ENCODE data around the gene C5orf58.
"Not testable (repeated sequence)": the region's sequence is repeated elsewhere in the genome, so short reads cannot be mapped to it uniquely, and the experiment has no call there.

The C5orf58 gene

DNA sequence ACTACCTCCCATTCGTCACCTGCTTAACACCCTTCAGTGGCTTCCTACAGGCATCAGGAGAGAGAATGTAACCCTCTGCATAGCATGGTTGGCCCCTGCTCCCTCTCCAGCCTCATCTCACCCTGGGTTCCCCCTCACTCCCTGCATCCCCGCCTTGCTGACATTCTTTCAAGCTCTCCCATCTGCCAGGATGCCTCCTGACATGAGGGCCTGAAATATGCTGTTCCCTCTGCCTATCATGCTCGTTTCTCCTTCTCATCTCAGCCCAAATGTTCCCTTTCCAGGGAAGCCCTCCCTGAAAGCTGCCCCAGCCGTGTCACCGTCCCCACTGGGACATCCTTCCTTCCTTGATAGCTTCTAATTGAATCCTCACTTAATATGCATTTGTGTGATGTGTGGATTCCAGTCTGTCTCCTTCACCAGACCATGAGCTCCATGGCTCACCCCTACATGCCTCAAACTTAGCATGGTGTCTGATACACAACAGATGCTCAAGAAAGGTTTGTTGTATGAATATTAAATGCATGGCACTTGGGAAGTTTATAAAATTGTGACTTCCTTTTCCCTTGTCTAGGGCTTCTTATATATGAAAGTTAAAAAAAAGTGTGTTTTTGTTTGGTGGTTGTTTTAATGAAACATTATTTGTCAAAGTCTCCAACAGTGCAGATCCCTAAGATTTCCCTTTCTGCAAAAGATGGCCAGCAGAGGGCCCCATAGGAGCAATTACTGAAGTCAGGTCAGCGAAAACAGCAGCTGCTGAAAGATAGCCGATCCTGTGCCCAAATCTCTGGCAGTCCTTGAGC, 7.3 kb upstream of the C5orf58 start:
- peak; percentile 90 for DNase-seq

DNA sequence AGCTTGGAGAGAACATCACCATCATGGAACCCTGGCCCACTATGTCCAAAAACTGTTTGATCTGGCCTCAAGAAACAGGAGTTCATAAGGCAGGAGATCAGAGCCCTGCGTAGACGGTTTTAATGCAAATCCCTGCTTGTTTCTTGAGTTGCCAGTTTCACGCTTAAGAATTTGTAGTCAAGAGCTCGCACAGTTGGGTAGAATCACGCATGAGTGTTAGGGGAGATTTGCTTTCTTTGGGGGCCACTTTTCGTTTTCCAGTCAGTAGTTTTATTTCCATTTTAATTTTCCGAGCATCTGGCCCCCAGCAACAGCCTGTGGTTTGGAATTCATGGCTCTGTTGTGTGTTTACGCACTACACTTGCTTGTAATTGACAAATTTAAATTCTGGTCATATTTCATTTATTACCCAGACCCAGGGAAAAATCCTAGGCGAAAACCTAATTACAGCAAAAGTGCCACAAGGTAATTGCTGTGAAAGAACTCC, 6.6 kb upstream of the C5orf58 start:
- DNase-seq = no peak

DNA sequence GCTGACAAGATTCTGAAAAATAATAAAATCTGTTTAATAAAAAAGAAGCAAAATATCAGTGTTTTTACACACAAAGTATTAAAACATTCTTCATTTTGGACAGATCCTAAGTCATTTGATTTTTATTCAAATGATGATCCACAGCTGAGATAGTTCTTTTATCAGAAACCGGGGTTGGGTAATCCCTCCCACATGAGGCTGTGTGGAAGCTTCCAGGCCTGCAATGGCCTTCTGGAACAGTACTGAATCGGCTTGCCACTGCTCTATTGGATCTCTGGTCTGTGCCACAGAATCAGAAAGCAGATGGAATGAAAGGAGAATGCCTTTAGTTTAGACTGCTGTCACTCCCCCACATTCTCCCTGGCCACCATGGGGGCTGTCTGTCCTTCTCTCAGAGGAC, 6.1 kb upstream of the C5orf58 start:
- no peak for DNase-seq

DNA sequence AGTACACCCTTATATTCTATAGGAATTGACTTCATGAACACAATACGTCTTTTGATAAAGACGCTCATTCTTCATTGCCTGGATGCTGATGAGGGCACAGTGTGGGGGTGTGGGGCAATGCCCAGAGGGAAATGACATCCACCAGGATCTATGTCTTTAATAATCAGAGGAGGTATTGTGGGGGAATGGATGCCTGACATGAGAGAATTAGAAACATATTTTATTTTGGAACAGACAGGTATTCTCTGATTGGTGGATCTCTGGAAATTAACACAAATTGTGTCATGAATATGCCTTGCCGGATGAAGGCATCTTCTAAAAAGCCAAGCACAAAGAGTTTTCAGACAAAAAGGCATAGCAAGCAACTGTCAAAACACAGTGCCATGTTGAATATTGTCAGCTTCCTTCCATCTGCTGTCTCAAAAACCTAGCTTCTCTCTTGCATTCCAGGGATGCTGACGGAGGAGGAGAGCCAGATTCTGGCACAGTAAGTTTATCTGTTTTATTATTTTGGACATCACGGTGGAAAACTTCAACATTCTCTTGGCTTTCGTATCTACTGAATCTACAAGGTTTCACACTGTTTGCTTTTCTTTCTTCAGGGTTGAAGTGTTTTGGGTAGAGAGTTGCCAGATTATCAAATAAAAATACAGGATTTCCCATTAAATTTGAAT, 3.9 kb upstream of the C5orf58 start:
- DNase-seq = no peak

DNA sequence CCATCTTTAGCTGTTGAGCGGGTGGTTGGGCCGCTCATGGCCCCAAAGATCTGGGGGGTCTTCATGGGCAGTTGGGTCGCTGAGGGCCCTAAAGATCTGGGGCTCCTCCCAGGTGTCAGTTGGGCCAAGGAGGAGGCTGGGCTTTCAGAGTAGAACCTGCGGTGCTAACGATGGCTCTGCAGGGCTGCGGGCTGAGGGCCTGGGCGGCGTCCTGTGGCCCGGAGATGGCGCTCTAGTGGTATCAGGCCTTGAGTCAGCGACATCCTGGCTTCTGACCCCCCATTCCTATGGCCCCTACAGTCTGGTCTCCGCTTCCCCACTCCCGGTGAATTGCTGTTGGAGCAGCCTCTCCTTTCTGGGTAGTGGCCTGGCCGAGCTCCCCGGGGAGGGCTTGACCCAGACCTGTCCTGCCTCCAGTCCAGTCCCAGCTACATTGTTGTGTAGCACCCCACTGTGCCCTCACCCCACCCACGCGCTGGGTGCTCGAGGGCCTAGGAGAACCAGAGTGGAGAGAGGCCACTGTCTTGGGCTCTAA, 640 bp downstream of the C5orf58 start:
- DNase-seq = no peak

DNA sequence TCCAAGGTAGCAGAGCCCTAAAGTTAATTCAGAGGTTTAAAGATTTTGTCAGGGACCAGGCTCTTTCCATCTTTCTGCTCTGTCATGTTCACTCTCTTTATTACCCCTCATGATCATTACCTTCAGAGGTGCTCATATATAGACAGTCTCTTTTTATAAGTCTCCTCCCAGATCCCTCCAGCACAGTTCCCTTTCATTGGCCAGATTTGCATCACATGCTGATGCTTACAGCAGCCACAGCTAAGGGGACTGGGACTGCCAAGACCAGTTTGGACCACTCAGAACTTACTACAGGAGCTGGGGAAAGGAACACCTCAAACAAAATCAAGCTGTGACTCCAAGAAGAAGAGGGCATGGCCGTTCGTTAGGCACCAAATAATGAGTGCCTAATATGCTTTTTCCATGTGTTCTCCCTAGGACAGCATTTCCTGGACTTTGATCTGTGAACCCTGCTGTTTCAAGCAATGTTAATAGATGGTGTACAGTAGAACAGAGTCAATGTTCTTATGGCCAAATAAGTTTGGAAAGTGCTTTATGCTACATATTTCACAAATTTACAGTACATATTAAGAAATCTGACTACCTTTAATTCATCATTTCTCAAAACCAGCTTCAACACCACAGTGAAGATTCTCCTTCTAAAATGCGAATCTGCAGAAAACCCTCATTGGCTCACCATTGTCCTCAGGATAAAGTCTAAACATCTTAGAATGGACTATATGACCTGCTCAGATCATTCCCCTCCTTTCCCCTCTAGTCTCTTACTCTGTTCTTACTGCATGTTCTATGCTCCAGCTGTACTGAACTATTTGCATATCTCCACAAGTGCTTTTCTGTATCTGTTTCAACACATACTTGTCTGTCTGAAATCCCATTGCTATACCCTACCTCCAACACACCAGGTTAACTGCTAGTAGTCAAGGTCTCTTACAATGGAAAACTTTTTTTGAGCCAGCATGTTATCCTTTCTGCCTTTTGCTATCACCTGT, 3.4 kb downstream of the C5orf58 start:
- DNase-seq = no peak

DNA sequence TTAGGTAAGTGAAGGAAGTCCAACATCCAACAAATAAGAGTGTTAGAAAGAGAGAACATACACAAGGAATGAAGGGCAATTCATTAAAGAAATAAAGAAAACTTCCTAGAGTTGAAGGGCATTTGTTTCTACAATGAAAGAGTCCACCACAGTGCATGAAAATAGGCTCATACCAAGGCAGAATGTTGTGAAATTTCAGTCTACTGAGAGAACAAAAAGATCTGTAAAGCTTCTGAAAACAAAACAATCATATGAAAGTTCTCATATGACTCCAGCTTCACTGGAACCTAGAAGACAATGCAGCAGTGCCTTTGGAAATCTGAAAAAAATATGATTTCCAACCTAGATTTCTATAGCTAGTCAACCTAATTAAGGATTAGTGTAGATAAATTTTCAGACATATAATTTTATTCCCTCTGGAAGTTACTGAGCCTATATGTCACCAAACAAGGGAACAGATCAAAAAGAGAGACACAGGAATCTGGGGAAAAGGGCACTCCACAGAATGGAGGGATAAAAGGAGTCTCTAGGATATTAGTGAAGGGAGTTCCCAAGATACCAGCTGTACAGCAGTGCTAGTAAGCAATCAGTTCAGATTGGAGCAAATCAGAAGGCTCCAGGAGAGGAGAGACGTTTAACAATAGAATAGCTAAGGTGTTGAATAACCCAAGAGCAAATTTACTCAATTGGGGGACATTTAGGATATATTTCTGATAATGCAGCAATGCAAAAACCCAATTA, 5.8 kb downstream of the C5orf58 start:
- DNase-seq = no peak

DNA sequence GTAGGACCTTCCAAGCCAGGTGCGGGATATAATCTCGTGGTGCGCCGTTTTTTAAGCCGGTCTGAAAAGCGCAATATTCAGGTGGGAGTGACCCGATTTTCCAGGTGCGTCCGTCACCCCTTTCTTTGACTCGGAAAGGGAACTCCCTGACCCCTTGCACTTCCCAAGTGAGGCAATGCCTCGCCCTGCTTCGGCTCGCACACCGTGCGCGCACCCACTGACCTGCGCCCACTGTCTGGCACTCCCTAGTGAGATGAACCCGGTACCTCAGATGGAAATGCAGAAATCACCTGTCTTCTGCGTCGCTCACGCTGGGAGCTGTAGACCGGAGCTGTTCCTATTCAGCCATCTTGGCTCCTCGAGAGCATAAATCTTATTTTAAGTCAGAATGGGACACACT, 12.7 kb downstream of the C5orf58 start:
- DNase-seq = not testable (repeated sequence)

DNA sequence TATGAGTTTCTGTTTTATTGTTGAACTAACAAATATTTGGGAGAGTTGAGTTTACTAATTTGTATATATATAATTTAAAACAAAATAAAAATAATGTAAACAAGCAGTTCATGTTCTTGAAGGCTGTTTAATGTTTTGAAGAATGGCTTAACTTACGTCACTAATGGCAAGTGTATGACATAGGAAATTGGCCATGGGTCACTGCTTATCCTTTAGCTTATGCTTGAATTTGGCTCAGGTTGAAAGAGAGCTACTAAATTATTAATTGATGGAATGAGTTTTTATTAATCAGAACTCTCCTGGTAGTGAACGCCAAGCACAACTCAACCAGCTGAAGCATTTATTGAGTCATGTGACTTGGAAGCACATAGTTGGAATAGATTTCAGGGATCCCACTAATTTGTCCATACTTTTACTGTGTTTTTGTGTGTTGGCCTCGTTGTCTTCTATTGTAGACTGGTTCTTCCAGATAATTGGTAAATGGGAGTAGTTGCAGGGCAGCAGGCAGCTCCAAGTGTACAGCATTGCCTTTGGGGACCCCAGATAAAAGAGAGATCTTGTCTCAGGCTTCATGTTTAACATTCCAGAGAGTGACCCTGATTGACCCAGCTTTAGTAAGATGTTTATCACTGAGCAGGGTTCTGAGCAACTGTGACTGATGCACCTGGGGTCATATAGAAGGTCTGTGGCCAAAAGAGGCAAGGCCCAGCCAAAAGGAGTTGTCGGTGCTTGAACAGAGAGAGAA, 13.5 kb downstream of the C5orf58 start:
- DNase-seq = no peak

DNA sequence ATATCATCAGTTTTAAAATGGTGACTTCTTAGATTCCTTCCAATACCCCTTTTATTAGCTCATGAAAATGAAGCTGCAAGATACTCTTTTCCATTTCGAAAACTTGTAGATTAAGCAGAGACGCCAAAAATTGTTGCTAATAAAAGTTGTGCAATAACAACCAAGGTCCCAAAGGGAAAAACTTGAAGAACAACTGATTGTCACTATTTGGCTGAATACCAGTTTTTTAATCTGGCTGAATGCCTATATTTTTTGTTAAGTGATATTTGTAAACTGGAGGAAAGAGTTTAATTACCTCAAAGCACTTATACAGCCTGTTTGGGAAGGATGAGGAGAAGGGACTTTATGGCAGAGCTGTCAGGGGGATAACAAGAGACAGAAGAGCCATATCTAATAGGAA, 14.6 kb downstream of the C5orf58 start:
- DNase-seq = no peak

DNA sequence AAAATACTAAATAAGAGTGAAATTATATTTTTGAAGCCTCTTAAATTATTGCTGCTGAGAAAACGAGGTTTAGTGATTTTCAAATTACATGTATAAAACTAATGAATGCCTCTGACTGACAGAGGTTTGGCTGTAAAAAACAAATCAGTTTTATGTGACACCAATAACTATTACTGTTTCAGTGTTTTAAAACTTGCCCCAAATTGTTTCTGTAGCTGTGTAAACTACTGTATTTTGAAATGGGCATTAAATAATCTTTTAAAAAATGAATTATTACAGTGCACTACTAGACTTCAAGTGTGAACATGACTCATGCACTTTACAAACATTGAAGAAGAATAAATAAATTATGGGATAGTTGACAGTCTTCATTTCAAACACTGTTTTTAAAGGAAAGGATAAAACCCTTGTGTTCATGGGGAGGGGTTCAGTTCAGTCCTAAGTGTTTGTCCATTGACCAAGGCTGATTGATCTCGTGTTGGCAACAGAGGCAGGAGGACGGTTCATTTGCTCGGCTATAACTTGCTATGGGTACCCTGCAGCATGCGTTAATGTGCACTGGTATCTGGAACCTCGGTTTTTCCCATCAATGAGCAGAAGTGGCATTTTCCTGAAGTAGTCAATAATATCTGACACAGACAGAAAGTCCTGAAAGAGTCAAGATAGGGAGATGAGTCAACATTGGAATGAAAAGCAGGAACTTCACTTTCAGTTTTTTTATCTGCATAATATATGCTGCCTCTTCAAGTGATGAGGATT, 15.6 kb downstream of the C5orf58 start:
- DNase-seq = no peak

DNA sequence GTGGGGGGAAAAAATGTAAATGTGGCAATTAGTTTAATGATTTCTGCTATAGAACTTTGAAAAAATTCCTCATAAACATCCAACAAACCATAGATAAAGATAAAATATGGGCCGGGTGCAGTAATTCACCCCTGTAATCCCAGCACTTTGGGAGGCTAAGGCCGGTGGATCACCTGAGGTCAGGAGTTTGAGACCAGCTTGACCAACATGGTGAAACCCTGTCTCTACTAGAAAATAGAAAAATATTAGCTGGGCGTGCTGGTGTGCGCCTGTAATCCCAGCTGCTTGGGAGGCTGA, 16.1 kb downstream of the C5orf58 start:
- not testable (repeated sequence) for DNase-seq

DNA sequence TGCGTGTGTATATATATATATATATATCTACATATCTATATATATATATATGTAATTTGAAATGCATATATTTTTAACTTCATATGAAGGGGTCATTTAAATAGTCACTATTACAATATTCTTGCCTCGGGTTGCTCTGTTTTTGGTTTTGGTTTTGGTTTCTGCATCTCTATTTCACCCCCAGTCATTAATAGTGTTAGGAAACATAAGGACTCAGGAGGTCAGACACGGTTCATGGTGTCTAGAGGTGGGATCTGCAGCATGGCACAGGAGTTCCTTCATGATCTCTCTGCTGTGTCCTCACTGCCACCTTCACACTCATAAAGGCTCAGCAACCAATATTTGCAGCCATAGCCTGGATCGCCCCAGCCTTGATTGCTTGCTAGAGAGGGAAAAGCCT, 16.6 kb downstream of the C5orf58 start:
- no peak for DNase-seq

DNA sequence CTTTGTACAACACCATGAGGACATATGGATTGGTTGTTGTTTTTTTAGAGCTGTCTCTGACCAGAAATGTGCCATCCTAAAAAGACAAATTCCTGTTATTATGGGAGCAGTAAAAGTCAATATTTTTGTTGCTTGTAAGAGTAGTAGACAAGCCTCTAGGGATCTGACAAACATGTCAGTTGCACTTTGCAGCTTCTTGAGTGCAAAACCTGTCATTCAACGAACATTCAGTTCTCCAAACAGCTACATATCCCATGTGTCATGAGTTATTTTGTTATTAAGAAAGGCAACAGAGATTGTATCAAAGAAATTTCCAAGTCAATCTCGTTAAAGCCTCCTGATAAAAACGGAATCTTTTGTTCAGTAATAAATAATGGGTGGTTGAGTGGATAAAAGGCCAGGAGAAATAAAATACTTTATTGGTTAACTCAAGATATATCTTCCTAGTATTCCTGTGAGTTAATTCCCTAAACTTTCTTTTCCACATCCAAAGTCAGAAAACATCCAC, 18.1 kb downstream of the C5orf58 start:
- DNase-seq = no peak

DNA sequence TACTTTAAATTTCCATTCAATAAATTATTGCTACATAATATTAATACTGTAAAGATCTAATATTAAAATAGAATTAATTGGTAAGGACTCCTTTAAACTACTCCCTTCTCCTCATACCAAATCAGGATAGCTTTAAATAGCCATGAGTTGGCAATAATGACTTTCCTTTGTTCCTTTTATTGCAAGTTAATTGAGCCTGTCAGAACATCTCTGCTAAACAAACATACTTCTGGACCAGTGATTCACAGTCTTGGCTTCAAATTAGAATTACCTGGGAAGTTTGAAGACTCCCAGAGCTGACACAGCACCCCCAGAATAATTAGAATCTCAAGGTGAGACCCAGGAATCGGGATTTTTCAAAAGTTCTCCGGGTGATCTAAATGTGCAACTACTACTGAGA, 18.7 kb downstream of the C5orf58 start:
- DNase-seq = no peak

DNA sequence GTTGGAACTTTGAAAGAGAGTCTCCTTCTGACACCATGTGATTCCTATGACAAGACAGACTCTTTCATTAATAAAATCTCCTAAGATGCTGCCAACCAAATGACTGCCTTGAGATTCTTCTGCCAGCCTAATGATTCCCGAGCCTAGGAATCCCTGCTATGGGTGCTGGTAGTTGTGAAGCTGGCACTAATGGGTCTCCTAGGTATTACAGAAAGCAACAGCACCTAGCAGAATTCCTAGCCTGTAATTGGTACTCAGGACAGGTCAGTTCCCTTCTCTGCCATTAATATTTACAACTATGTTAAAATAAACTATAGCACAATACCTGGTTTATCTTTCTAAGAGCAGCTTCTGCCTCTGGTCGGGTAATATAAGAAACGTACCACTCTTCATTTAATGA, 19.3 kb downstream of the C5orf58 start:
- DNase-seq = no peak

DNA sequence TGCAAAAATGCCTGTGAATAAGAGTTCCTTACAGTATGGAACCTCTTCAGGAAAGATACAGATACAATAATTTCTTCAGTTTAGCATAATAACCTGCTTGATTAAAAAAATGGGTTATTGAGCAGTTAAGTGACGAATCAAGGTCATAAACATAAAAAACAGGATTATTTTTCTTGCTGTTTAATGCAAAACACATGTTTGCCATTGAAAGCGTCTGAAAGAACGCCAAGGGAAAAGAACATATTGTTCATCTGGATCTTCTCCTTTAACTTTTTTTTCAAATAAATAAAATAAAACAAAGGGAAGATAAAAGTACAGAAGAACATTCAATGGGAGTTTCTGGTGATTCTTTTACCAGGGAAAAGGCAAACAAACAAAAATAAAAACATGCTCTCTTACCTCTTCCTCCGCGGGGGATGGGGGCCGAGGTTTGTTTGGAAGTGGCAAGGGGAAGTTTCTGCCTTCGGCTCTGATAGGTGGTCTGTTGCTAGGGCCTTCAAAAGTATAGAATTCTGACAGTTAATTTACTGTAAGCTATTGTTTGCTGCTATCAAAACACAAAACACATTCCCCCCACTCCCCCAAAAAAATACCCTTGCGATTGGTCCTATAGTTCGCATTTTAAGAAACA, 20.1 kb downstream of the C5orf58 start:
- DNase-seq = no peak

DNA sequence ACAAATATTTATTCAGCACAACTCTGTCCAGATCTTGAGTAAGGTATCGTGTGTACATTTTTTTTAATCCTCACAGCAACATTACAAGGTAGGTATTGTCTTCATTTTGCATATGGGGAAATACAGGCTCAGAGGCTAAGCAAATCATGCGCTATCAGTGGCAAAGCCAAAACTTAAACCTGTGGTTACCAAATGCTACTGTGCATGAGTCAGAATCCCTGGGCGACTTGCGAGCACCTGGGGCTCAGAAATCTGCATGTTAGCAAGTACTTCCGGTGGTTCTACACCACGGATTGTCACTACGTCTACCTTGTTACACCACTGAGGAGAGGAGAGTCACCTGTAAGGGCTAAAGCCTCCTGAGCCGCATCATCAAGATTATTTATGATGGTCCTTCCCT, 21.3 kb downstream of the C5orf58 start:
- peak; percentile 87 for DNase-seq

DNA sequence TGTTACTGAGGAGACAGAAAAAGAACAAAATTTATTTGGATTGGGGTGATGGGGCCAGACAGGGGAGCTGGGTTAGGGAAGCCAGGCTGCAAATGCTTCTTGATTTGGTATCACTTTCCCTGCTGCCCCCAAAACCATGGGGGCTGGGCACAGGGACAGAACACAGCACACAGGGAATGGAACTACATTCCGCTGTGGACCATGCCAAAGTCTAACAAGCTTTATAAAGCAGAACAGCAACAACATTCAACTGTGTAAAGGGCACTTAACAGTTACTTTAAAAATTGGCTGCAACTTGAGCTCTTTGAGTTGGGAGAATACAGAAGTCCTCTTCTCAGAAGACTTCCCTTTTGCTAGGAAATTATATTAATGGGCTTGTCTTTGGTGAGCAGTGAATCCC, 23.8 kb downstream of the C5orf58 start:
- no peak for DNase-seq

DNA sequence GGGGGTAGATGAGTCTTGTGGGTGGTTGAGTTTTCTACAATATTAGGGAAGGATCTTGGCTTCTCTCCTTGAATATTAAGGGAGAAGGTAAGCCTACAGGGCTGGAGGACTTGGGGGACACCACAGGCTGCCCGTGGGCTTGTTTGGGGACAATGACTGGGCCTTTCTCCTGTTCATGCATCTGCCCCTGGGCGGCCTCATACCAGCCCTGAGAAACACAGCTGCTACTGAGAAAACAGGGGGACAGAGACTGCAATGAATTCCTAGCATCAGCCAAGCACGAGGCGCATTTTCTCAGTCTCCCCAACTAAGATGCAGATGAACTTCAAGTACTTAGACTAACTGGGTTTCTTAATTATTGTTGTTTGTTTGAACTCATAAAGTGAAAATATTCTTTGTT, 24.6 kb downstream of the C5orf58 start:
- DNase-seq = no peak

All from activated effector memory CD4-positive, alpha-beta T cell treated with anti-CD3 and anti-CD28 coated beads, Interleukin-2, amount 50 U/mL, for 16 hours (primary cell).